ENCODE results near the gene CD3G.
"Not testable (repeated sequence)": the region's sequence is repeated elsewhere in the genome, so short reads cannot be mapped to it uniquely, and the experiment has no call there.

Gene CD3G

GRCh38 chr11:118343981-118344515 lies at the start of gene CD3G:
Gene CD3G, plus strand, starts transcription at chr11:118344344. Its CDS starts 80 bp downstream, at chr11:118344424.
- DNase-seq, result no peak

GRCh38 chr11:118295199-118295598 lies 48.9 kb upstream of the CD3G start:
- no peak for DNase-seq

DNA sequence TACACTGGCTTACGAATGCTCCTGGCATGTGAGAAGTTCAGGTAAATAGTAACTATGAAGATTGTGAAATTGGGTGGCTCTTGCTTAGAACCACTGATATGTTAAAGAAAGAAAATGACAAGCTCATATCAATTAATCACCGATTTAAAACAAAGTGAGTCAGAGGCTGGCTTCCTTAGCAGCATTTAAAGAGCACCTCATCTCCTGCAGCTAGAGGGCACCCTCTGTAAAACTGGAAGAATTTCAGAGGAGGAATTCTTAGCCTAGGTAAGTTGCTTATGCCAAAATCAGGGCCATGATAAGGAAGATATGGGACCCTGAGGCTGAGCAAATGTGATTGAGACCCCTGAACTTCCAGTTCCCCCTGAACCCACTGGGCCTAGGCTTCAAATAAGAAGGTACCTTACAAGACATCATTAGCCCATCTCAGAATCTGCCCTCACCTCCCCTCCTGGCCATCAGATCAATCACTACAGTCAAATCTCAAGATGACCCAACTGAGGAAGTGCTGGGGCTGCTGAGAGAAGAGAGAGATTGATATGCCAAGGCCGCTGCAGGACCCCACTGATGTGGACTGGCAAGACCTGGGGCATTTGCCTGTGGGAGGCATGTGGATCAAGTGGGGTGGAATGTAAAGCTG lies 48.2 kb upstream of the CD3G start:
- no peak for DNase-seq

DNA sequence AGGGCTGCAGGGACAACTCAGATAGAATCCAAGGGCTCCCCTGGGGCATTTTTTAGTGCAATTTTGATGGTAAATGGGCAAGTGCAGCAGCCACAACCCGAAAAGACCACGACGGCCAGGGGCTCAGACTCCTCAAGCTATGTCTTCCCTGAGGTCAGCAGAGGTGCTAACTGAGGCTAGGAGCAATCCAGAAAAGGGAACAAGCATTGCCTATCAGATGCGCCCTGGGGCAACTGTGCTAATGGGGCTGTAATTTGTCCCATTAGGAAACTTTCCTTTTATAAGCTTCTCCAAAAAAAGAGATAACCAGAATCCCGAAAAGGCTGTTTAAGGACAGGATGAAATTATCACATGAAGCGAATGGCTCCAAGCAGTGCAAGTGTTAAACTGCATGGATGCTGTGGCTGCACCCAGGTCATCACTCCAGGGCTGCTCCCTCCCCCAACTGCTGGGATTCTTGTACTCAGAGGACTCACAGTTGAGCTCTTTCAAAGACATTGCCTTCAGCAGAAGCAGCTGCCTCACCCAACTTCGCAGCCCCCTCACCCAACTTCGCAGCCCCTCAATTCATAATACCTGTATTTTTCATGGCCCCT lies 42.4 kb upstream of the CD3G start:
- no peak for DNase-seq

GRCh38 chr11:118304227-118304567 lies 39.9 kb upstream of the CD3G start:
- no peak for DNase-seq

- no peak for DNase-seq
These were observed 39.4 kb upstream of the CD3G start, which contains the start of gene CD3E for GRCh38 chr11:118304568-118305248. Gene CD3E, plus strand, starts transcription at chr11:118304730. Its CDS starts 223 bp downstream, at chr11:118304953.

GRCh38 chr11:118305726-118306125 lies 38.4 kb upstream of the CD3G start:
- no peak for DNase-seq

DNA sequence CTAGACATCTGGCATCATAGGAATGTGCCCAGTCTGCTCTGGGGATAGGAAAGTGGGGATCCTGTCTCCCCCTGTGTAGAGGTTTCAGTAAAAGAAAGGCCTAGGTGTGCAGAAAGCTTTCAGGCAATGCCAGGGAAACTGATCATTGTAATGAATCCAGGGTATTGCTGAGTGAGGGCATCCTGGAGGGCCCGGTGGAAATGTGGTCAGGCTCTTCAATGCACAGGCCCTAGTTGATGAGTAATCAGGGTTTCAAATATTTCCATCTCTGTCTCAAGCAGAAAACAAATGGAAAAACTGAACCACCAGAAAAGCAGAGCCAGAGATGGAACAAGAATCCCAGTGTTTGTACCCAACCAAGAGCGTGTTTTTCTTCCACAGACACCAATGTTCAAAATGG lies 37.6 kb upstream of the CD3G start:
- DNase-seq, result no peak

- DNase-seq, result not testable (repeated sequence)
These were observed 35.1 kb upstream of the CD3G start for GRCh38 chr11:118308995-118309528.

- no peak for DNase-seq
These were observed 33.9 kb upstream of the CD3G start for GRCh38 chr11:118310271-118310670.

DNA sequence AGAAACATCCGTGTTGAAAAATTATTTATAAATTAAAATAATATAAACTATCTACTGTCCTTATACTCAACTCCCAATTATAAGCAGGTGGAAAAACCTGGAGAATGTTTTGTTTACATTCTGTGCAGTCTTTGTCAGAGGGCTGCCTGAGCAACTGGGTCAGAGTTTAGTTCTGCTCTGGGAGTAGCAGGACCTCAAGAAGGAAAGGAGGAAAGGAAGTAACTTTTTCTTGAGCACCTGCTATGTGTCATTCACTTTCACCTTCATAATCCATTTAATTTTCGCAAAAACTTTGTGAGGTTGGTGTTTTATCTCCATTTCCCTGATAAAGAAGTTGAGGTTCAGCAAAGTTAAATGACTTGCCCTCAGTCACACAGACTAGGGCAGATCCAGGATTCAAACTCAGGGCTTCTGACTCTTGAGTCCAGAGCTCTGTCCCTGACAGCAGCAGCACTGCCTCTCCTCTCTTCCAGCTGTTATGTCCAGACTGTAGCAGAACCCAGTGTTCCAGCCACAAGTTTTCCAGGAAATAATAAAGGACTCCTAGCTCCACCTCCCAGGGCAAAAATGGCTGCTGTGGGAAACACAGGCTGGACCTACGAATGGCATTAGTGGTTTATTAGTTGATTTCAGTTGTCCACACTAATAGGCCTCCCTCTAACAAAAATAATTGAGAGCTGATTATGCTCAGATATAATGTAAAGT lies 33.2 kb upstream of the CD3G start:
- DNase-seq, result no peak

GRCh38 chr11:118311518-118311917 lies 32.6 kb upstream of the CD3G start:
- no peak for DNase-seq

DNA sequence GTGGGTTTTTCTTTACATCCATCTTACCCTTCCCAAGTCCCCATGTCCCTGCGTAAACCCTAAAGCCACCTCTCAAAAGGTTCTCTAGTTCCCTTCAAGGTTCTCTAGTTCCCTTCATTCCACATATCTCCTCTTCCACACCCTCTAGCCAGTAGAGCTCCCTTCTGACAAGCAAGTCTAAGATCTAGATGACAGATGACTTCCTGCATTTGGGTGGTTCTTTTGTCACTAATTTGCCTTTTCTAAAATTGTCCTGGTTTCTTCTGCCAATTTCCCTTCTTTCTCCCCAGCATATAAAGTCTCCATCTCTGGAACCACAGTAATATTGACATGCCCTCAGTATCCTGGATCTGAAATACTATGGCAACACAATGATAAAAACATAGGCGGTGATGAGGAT lies 31.8 kb upstream of the CD3G start:
- no peak for DNase-seq

DNA sequence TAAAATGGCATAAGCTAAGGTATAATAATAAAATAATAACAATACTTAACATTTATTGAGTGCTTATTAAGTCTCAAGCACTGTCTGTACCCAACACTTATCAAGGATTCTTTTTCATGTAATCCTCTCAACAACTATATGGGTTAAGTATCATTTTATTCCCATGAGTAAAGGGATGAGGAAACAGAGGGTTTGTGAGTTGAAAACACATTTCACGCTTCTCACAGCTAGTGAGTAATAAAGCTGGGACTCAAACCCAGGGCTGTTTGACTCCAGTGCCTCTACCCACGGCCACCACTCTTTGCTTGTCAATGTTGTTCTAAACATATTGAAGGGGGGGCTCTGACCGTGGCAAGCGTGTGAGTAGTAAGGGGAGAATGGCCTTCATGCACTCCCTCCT lies 30.9 kb upstream of the CD3G start:
- DNase-seq, result no peak

GRCh38 chr11:118314988-118315411 lies 29.1 kb upstream of the CD3G start:
- no peak for DNase-seq

GRCh38 chr11:118318124-118318523 lies 26.0 kb upstream of the CD3G start:
- no peak for DNase-seq

DNA sequence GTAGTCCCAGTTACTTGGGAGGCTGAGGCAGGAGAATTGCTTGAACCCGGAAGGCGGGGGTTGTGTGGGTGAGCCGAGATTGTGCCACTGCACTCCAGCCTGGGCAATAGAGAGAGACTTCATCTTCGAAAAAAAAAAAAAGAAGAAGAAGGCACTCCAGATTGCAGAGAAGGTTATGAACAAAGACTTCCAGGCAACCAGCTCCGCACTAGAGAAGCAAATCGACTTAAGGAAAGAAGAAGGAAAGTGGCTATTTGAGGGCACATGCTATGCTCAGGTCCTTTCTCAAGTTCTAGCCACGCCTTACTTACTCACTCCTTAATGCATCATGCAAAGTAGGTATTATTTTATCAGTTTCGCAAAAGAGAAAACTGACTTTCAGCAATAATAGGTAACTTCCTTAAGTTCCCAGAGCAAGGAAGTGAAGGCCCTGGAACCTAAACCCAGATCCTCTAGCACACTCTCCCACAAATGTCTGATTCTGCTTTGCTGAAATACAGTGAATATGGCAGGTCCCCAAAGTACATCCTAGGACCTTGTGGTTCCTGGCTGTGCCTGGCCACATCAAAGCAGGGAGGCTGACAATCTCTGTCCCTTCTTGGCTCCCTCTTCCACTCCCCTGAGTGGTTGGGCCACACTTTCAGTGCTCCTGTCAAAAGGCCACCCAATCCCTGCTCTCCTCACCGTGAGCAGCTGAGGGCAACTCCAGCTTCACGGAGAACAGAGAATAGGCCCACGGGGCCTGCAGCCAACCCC lies 25.4 kb upstream of the CD3G start:
- DNase-seq, result no peak

- no peak for DNase-seq
These were observed 24.8 kb upstream of the CD3G start for GRCh38 chr11:118319337-118319707.

DNA sequence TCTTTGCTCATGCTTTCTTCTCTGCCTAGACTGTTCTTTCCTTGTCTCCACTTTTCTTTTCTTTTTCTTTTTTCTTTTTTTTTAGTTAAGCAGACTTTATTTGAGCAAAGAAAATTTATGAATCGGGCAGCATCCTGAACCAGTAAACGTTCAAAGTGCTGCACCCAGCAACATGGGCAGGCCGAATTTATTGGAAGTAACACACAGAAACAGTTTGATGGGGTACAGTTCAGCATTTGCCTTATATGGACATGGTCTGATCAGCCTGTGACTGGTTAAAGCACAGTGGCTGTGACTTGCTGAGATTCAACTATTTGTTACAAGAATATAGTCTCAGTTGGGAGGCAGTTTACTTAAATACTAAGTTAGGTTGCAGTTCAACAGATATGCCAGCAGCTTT lies 23.6 kb upstream of the CD3G start:
- DNase-seq, result no peak

GRCh38 chr11:118321386-118322082 lies 22.6 kb upstream of the CD3G start:
- no peak for DNase-seq

- no peak for DNase-seq
These were observed 21.4 kb upstream of the CD3G start for GRCh38 chr11:118322721-118323120.

DNA sequence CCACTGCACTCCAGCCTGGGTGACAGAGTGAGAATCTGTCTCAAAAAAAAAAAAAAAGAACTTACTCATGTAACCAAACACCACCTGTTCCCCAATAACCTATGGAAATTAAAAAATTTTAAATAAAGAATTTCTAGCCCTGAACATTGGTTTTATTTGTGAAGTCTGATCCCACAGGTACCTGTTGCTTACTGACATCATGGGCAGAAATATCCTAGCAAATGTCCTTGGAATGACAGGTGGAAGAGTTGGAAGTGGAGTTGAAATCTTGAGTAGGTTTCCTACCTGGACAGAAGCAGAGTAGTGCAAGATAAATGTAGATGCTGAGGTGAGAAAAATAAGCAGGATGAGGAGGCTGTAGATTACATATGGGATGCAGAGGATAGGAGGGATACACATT lies 18.9 kb upstream of the CD3G start:
- DNase-seq, result no peak
